CD4-positive, alpha-beta T cell treated with Interleukin-6 for 4 hours (primary cell): Measurements from ENCODE around the gene ACTL7A.
A peak's percentile ranks its signal among the peaks of the same experiment; 100 is the strongest.
"Not testable (repeated sequence)": the region's sequence is repeated elsewhere in the genome, so short reads cannot be mapped to it uniquely, and the experiment has no call there.

ENCODE experiments used
- DNase-seq: peaks from one replicate; pipeline ENCODE4 v3.0.0-alpha.2; 2020; ENCODE audit warnings: mixed read lengths

Gene ACTL7A

DNA sequence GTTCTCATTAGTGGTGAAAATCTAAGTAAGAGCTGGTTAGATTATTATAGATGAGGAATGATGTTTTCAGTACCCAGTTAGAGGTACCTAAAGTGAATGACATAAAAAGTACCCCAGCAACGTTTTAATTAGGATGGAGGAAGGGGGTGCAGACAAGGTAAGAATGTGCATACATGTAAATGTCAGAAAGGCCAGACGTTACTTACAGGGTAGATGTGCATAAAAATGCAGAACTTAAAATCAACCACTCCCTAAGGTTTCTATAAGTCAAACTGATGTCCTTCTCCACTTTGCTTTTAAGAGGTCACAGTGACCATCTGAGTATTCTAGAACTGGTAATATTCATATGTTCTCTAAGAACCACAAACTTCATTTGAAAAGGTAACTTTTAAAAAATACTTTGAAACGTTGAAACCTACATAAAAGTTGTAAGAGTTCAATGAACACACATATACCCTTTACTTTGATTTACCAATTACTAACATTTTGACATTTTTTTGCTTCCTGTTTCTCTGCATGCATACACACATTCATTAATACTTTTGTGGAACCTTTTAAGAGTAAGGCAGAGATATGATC lies 18.8 kb downstream of the ACTL7A start:
- DNase-seq, result no peak

DNA sequence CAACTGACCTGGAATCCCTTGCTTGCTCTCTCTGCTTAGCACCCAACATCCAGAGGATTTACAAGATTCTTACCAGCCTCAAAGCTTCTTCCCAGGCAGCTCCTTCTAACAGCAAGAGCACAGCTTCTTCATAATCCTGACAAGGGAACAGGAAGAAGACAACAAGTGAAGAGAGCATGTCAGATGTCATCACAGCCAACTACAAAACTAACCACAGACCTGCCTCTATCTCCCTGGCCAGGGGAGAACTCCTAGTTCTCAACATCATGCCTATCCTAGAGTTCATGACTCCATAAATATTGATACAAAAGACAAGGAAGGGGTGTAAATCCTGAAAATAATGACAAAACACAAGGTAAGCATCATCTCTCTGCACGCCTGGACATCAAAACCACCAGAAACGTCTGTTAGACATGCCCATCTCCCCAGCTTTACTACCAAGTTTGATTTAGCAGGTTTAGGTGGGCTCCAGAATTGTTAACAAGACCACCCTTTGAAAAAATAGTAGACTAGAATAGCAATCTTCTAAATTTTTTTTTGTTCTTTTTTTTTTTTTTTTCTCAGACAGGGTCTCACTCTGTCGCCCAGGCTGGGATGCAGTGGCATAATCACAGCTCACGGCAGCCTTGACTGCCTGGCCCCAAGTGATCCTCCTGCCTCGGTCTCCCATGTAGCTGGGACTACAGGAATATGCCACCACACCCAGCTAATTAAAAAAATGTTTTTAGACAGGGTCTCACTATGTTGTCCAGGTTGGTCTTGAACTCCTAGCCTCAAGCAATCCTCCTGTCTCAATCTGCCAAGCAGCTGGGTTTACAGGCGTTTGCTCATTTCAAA lies 20.2 kb downstream of the ACTL7A start:
- no peak for DNase-seq

DNA sequence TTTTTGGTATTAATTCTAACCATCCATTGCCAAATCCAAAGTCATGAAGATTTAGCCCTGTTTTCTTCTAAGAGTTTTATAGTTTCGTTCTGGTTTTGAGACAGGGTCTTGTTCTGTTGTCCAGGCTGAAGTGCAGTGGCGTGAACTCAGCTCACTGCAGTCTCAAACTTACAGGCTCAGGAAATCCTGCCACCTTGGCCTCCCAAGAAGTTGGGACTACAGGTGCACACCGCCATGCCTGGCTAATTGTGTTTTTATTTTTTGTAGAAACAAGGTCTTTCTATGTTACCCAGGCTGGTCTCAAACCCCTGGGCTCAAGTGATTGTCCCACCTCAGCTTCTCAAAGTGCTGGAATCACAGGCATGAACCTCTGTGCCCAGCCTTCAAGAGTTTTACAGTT lies 21.0 kb downstream of the ACTL7A start:
- no peak for DNase-seq

DNA sequence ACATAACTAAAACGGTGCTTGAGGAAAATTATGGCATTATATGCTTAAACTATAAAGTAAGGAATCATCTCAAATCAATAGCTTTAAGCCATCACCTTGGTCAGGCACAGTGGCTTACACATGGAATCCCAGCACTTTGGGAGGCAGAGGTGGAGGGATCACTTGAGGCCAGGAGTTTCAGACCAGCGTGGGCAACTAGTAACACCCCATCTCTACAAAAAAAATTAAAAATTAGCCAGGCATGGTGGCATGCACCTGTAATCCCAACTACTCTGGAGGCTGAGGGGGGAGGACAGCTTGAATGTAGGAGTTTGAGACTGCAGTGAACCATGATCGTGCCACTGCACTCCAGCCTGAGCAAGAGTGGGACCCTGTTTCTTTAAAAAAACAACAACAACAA lies 22.6 kb downstream of the ACTL7A start:
- no peak for DNase-seq

DNA sequence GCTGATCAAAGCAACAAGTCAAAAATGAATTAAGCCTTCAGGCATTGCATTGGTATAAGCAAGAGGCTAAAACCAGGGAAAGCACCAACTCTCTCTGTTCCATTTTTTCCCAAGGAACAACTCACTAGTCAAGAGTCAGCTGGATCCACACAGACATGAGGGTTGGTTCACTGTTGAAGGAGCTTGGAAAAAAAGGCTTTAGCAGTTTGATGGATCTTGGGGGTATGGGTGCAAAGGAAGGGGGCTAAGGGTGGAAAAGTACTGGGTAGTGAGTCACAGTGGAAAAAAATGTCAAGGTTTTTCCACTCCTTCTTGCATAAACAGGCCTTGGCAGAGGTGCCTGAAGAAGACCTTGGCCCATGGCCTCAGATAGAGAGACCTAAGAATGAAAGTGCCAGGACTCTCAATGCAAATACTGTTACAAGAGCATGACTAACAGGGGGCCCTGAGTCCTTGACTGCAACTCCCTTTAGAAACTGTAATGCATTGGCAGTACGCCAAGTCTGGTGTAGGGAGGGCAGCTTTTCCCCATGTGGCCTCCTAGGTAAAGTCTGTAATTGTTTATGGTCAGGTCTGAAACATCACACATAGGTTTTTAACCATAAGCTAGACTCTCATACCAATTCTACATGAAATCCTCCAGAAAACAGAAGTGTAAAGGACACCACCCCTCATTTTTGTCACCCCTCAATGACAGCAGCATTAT lies 23.7 kb downstream of the ACTL7A start:
- no peak for DNase-seq

DNA sequence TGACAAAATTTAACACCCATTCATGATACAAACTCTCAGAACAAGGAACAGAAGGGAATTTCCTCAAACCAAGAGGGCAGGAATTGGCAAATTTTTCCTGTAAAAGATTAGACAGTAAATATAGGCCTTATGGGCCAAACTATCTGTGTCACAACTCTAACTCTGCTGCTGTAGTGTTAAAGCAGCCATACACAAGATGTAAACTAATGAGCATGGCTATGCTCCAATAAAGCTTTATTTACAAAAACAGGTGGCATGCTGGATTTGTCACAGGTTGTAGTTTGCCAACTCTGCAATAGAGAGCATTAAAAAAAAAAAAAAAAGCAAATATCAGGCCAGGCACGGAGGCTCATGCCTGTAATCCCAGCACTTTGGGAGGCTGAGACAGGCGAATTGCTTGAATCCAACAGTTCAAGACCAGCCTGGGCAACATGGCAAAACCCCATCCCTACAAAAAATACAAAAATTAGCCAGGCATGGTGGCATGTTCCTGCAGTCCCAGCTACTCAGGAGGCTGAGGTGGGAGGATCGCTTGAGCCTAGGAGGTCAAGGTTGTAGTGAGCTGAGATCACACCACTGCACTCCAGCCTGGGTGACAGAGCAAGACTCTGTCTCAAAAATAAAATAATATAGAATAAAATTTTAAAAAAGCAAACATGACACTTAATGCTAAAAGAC lies 24.7 kb downstream of the ACTL7A start:
- DNase-seq, result not testable (repeated sequence)

DNA sequence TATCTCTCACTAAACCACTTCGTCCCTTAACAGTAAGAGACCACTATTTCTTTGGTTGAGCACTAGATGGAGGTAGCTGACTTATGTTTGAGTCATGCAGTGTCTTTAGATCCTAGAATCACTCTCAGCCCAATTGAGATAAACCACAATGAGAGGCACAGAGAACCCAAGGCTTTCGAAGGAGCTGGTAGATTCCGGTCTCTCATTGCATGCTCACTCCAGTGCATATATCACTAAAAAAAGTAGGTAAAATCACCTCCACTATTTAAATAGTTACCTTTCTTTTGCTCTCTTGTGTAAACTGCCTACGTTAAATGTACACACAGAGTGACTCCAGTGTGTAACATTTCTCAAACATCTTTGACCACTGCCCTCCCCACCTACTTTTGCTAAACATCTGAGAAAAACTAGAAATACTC lies 27.6 kb downstream of the ACTL7A start:
- no peak for DNase-seq

DNA sequence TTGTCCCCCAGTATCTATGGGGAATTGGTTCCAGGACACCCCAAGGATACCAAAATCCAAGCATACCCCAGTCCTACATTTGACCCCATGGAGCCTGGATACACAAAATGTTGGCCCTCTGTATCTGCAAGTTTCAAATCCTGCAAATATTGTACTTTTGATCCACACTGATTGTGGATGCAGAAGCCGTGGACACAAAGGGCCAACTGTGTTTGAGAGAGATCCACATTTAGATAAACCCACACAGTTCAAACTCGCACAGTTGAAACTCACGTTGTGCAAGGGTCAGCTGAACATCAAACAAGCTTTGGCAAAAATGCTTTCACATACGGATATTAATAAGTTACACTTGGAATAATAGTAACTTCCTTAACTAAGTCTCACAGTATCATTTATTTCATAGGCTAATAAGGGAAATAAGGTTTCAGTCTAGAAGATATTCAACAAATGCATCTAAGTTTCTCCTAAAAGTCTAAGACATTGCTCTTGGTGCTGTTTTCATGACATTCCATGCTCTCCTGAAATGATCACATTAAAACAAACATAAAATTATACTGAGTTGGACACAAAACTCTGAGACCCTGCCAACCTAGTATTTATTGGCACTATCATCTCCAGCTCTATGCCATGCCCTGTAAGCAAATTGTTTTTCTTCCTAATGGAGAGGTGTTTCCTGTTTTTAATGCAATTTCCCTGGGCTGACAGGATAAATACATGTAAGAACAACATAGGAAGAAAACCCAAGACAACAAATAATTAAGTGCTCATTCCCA lies 32.3 kb downstream of the ACTL7A start:
- no peak for DNase-seq

DNA sequence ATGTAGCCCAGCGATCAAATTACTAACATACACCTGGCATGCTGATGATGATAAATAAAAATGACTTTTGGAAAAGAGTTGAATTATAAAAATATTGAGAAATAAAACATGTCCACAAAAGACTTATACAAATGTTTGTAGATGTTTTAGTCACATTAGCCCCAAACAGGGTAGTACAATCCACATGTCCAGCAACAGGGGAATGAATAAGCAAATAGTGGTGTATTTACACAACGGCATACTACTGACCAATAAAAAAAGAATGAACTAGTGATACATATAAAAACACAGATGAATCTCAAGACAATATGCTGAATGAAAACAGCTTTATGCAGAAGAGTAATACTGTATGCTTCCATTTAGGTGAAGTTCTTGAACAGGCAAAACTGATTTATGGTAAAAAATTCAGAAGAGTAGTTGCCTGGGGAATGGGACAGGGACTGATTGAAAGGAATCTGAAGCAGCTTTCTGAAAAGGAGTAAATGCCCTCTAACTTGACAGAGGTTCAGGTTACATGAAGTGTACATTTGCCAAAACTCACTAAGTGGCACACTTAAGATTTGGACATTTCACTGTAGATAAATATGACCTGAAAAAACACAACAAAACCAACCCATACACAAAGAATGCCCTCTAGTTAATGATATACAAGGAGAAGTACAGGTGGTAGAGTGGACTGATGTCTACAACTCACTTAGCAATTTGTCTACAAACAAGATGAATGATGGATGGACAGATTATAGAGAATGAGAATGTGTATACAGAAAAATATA lies 35.4 kb downstream of the ACTL7A start:
- DNase-seq, result no peak

DNA sequence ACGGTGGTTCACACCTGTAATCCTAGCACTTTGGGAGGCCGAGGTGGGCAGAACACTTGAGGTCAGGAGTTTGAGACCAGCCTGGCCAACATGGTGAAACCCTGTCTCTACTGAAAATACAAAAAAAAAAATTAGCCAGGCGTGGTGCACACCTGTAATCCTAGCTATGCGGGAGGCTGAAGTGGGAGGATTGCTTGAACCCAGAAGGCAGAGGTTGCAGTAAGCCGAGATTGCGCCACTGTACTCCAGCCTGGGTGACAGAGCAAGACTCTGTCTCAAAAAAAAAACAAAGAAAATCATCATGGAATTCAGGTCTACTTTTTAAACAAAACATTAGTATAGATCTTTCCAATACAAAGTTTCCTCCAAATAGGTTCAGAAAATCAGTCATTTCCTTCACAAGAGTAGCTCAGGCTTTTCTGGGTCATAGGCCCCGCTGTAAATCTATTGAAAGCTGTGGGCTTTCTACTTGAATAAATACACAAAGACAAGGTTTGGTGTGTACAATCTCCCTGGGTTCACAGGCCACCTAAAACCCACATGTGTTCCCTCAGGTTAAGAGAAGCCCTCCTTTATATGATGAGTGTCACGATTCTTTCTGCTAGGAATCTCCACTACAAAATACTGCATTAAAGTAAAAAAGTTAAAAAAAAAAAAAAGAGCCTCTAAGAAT lies 37.1 kb downstream of the ACTL7A start:
- not testable (repeated sequence) for DNase-seq

DNA sequence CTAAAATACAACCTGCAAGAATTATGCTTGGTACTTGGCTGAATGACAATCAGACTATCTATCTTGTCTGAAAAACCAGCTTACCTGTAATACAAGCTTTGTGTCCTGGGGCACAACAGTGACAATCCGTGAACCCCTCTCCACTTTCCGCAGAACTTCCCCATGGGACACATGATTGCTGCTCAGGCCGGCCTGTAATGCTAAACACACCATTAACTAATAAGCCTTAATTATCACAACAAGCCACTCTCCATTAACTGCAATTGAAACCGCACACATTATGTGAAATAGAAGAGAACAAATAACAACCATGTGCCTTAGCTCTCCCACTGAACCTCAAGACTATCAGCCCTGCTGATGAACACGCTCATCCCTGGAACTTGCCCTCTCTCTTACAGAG lies 38.1 kb downstream of the ACTL7A start:
- no peak for DNase-seq

DNA sequence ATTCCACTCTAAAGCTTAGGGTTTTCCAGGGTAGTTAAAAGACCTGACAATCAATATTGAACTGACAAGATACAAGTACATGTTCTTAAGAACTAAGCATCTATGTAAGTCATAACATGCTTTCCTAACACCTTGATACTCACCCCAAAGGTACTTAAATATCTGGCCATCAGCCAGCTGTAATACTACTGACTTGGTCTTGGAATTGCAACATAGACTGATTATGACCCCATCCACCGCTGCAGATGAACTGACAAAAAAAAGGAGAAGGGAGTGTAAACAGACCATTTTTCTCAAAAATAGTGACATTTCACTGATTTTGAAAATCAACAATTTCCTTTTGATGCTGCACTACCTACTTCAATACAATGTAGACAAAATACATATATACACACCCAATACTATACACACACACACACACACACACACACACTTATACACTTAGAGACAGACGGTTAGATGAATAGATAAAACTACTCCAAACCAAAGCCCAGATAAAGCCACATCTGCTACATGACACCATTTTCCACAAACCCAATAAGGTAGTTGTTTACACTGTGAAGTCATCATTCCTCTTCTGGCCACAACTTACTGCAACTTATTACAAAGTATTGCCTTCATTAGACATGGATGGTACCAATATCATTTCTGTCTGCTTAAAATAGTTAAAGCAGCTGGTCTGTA lies 41.5 kb downstream of the ACTL7A start:
- no peak for DNase-seq

DNA sequence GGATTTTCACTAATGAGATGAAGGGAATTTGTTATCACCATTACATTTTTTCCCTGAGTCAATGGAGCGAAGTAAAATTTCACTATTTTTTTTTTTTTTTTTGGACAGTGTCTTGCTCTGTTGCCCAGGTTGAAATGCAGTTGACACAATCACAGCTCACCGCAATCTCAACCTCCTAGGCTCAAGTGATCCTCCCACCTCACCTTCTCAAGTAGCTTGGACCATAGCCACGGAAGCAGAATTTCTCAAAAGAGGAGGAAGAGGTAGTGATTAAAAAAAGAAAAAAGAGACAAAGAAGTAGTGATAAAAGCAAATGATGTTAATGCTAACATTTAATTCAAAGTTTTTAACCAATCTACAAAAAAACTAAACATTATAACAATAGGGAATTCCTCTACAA lies 42.1 kb downstream of the ACTL7A start:
- DNase-seq, result no peak

DNA sequence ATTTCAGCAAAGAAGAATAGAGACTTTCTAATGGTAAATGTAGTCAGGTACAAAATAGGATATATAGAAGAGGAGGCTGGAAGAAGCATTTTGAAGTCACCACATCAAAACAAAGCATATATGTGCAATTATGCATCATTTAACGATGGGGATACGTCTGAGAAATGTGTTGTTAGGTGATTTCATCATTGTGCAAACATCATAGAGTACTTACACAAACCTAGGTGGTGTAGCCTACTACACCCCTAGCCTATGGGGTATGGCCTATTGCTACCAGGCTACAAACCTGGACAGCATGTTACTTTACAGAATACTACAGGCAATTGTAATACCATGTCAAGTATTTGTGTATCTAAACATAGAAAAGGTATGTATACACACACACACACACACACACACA lies 43.4 kb downstream of the ACTL7A start:
- DNase-seq, result no peak

DNA sequence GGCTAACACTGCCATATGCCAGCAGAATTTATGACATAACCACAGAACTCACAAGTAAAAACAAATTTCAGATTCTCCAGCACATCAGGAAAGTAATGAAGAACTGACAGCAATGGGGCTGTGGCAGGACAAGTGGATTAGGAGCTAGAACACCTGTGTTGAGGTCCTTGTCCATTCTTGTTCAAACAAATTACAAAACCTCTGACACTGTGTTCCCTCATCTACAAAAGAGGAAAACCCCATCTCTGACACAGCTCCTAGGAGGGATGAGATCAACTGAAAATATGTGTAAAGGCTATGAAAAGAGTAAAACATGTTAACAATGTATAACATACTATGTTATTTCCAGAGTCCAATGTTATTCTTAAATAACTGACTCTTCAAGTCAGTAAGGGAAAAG lies 48.3 kb downstream of the ACTL7A start:
- DNase-seq, result no peak

DNA sequence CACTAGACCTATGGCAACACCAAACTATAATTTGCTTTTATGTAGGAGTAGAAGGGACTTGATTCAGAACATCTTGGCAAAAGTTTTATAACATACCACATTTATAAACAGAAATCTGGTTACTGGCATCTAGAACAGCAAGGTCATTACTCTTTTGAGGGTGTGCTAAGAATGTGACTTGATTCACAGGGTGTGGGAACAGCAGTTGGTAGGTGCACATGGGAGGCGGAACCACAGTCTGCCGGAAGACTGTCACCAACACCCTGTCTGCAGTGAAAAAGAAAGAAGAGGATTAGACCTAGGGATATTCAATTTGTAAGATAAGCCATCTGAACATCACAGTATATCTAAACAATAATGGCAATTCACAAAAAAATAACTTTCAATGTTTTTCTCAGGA lies 48.8 kb downstream of the ACTL7A start:
- no peak for DNase-seq

DNA sequence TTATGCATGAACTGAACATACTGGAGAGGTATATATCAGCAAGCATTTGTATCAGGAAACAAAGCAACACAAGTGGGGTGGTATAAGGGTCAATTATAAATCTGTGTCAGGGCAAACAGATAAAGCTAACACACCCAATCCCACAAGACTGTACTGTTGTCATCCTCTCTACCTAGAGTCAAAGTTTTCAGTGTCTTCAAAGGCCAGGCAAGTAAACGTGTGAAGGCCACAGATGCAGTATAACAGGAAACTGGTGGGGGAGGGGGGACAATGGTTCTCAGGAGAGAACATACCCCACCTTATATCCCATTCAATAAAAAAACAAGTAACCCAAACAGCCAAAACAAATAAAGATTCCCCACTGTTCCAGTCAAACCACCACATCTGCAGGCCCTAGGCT lies 49.8 kb downstream of the ACTL7A start:
- DNase-seq, result peak; percentile 42
